Measurements from ENCODE around the gene SLC1A5. TPM values are rescaled to one million over a fixed set of nuclear protein-coding genes. Genes with fewer than 3 reads are reported as not detected.
A peak's percentile ranks its signal among the peaks of the same experiment; 100 is the strongest.

Gene SLC1A5
- total RNA-seq, 1 donor from 2014 or later: 233 TPM

DNA sequence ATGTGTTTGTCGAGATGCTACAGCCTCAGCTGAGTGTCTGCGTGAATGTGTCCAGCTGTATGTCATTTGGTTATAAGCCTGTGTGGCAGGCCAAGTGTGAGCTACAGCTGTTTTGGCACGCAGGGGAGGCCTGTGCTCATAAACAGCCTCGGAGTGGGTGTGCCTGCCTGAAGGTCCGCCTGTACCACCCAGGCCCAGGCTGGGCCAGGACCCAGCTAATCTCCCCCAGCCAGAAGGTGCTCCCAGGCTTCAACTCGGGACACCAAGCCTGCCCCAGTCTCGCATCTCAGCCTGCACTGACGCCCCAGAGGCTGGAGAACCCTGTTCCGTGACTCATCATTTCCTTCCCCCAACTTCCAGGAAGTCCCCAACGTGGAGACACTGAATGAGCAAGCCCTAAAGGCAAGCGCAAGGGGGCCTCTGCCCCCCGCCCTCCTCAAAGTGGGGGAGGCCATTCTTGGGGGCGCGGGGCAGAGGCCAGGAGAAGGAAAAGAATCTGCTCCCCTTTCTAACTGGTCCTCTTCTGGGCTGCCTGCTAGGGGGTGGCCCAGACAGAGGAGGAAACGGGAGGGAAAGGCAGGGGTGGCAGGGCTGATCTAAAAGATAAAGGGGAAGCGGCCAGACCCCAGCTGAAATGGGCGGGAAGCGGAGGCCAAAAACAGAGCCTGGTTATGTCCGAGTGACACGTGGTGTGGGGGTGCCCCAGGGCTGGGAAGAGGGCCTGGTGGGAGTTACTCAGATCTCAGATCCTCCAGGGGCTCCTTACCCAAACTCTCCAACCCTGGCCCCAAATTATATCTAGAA, 2.0 kb downstream of the SLC1A5 start:
- peak overlapping the region; percentile 99 for H3K27ac Mint-ChIP-seq (ENCODE audit: unreplicated experiment)
- H3K4me1 Mint-ChIP-seq (ENCODE audit: low read depth, unreplicated experiment): peaks cover 12% of the 10 kb centered on the region
- H3K27me3 Mint-ChIP-seq (ENCODE audit: low read depth, unreplicated experiment): no peaks in the 10 kb centered on the region
- H3K4me2 ChIP-seq (ENCODE audit: low read length): peak overlapping the region; percentile 90
- peak overlapping the region; percentile 74 for H3K27ac ChIP-seq (ENCODE audit: low read depth, low read length)
- H3K9ac ChIP-seq (ENCODE audit: low read length): peak overlapping the region; percentile 86
- peak; percentile 67 for DNase-seq (ENCODE audit: low read depth)
- peaks cover 14% of the 10 kb centered on the region for H3K36me3 ChIP-seq (ENCODE audit: insufficient read depth, low read length)
- peaks cover 66% of the 10 kb centered on the region for H3K79me2 ChIP-seq (ENCODE audit: insufficient read depth, low read length)
- H2AFZ ChIP-seq (ENCODE audit: low read depth, low read length): peak overlapping the region; percentile 33
- no peaks in the 10 kb centered on the region for H3K9me3 ChIP-seq (ENCODE audit: insufficient read depth, low read depth, low read length)
- H3K4me1 ChIP-seq (ENCODE audit: insufficient read depth, low read length): peaks cover 27% of the 10 kb centered on the region
- peaks cover 17% of the 10 kb centered on the region for H3K36me3 Mint-ChIP-seq (ENCODE audit: low read depth, unreplicated experiment)
- H3K4me3 Mint-ChIP-seq (ENCODE audit: unreplicated experiment): peak overlapping the region; percentile 97
- peaks cover 53% of the 10 kb centered on the region for H4K20me1 ChIP-seq (ENCODE audit: insufficient read depth, low read length)
- H3K27me3 ChIP-seq (ENCODE audit: insufficient read depth, low read length): no peaks in the 10 kb centered on the region
- no peak for TF ChIP-seq EZH2 (IDR thresholded peaks at IDR 0.05; ENCODE audit: insufficient read depth, low read length)
- TF ChIP-seq, protein P1, sequence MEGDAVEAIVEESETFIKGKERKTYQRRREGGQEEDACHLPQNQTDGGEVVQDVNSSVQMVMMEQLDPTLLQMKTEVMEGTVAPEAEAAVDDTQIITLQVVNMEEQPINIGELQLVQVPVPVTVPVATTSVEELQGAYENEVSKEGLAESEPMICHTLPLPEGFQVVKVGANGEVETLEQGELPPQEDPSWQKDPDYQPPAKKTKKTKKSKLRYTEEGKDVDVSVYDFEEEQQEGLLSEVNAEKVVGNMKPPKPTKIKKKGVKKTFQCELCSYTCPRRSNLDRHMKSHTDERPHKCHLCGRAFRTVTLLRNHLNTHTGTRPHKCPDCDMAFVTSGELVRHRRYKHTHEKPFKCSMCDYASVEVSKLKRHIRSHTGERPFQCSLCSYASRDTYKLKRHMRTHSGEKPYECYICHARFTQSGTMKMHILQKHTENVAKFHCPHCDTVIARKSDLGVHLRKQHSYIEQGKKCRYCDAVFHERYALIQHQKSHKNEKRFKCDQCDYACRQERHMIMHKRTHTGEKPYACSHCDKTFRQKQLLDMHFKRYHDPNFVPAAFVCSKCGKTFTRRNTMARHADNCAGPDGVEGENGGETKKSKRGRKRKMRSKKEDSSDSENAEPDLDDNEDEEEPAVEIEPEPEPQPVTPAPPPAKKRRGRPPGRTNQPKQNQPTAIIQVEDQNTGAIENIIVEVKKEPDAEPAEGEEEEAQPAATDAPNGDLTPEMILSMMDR (IDR thresholded peaks at IDR 0.05; ENCODE audit: insufficient read depth, low read depth, low read length): no peak
- no peaks in the 10 kb centered on the region for H3K9me3 Mint-ChIP-seq (ENCODE audit: unreplicated experiment)
- peak overlapping the region; percentile 77 for H3K4me3 ChIP-seq (ENCODE audit: insufficient read depth, low read depth, low read length)
- no peak for FAIRE-seq

DNA sequence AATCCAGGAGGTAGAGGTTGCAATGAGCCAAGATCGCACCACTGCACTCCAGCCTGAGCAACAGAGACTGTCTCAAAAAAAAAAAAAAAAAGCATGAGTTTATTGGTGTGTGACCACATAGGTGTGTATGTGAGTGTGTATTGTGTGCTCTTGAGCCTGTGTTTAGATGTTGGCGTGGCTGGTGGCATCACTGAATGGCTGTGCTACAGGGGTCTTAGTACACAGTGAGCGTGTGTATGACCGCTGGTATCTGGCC, 2.5 kb downstream of the SLC1A5 start:
- peak overlapping the region; percentile 74 for H3K27ac ChIP-seq (ENCODE audit: low read depth, low read length)
- peaks cover 27% of the 10 kb centered on the region for H3K4me1 ChIP-seq (ENCODE audit: insufficient read depth, low read length)
- peak overlapping the region; percentile 99 for H3K27ac Mint-ChIP-seq (ENCODE audit: unreplicated experiment)
- peak overlapping the region; percentile 77 for H3K4me3 ChIP-seq (ENCODE audit: insufficient read depth, low read depth, low read length)
- no peaks in the 10 kb centered on the region for H3K27me3 Mint-ChIP-seq (ENCODE audit: low read depth, unreplicated experiment)
- FAIRE-seq: no peak
- H3K4me1 Mint-ChIP-seq (ENCODE audit: low read depth, unreplicated experiment): peaks cover 14% of the 10 kb centered on the region
- H4K20me1 ChIP-seq (ENCODE audit: insufficient read depth, low read length): peaks cover 54% of the 10 kb centered on the region
- DNase-seq (ENCODE audit: low read depth): no peak
- H3K4me2 ChIP-seq (ENCODE audit: low read length): peak overlapping the region; percentile 90
- H3K27me3 ChIP-seq (ENCODE audit: insufficient read depth, low read length): no peaks in the 10 kb centered on the region
- peak overlapping the region; percentile 86 for H3K9ac ChIP-seq (ENCODE audit: low read length)
- H2AFZ ChIP-seq (ENCODE audit: low read depth, low read length): peak overlapping the region; percentile 33
- H3K36me3 ChIP-seq (ENCODE audit: insufficient read depth, low read length): peaks cover 14% of the 10 kb centered on the region
- no peaks in the 10 kb centered on the region for H3K9me3 ChIP-seq (ENCODE audit: insufficient read depth, low read depth, low read length)
- H3K4me3 Mint-ChIP-seq (ENCODE audit: unreplicated experiment): peak overlapping the region; percentile 97
- H3K9me3 Mint-ChIP-seq (ENCODE audit: unreplicated experiment): no peaks in the 10 kb centered on the region
- peaks cover 69% of the 10 kb centered on the region for H3K79me2 ChIP-seq (ENCODE audit: insufficient read depth, low read length)
- H3K36me3 Mint-ChIP-seq (ENCODE audit: low read depth, unreplicated experiment): peaks cover 19% of the 10 kb centered on the region
- TF ChIP-seq, protein P1 (IDR thresholded peaks at IDR 0.05; ENCODE audit: insufficient read depth, low read depth, low read length): no peak
- TF ChIP-seq EZH2 (IDR thresholded peaks at IDR 0.05; ENCODE audit: insufficient read depth, low read length): no peak
